OCI-LY7 (cell line): ENCODE results near the gene EPB41L4B. TPM values are rescaled to one million over a fixed set of nuclear protein-coding genes. Genes with fewer than 3 reads are reported as not detected.

Experiments
- BruUV-seq: library from RNA; stranded (reverse); fragments of 400-500 nt; replicated peaks from 2 replicates; lab custom pipeline; 2021; lab: Mats Ljungman, UMichigan
- CTCF ChIA-PET: fragments of 300-600 bp; sonication (Branson Sonifier 250); formaldehyde crosslinking; loops from one replicate; lab custom pipeline; 2022; ENCODE audit warnings: antibody characterized with exemption; ENCODE audit not compliant: unreplicated experiment; lab: Charles Lee
- POLR2A ChIA-PET: fragments of 300-600 bp; sonication (Branson Sonifier 250); formaldehyde crosslinking; loops from one replicate; lab custom pipeline; 2022; ENCODE audit warnings: antibody characterized with exemption; lab: Charles Lee
- DNase-seq: peaks from one replicate; pipeline ENCODE4 v3.0.0-alpha.2; 2015; ENCODE audit warnings: low spot score
- H2AFZ ChIP-seq: fragments of 200-600 bp; sonication (generic), shearing (Covaris generic); 2 replicates; pipeline ENCODE4 v1.6.1; 2014; ENCODE audit warnings: mild to moderate bottlenecking, antibody characterized with exemption, low read length, moderate library complexity
- H3K27ac ChIP-seq: fragments of 200-600 bp; sonication (generic); 2 replicates; pipeline ENCODE4 v1.5.1; 2014; ENCODE audit warnings: mixed run types, low read depth, mild to moderate bottlenecking, moderate library complexity, low read length, inconsistent platforms; ENCODE audit not compliant: poor library complexity, severe bottlenecking
- H3K36me3 ChIP-seq: fragments of 200-600 bp; sonication (generic); 2 replicates; pipeline ENCODE4 v1.6.1; 2014; ENCODE audit warnings: mild to moderate bottlenecking, antibody characterized with exemption, low read length, moderate library complexity, mixed read lengths; ENCODE audit not compliant: insufficient read depth
- H3K4me1 ChIP-seq: fragments of 200-600 bp; sonication (generic); 2 replicates; pipeline ENCODE4 v1.5.1; 2014; ENCODE audit warnings: mild to moderate bottlenecking, low read length; ENCODE audit not compliant: insufficient read depth, poor library complexity, severe bottlenecking
- H3K4me2 ChIP-seq: fragments of 200-600 bp; sonication (generic); 2 replicates; pipeline ENCODE4 v1.6.1; 2014; ENCODE audit warnings: mild to moderate bottlenecking, low read length
- H3K4me3 ChIP-seq: fragments of 200-600 bp; sonication (generic); 2 replicates; pipeline ENCODE4 v1.5.1; 2014; ENCODE audit warnings: mild to moderate bottlenecking, low read depth, low read length; ENCODE audit not compliant: poor library complexity, severe bottlenecking
- H3K79me2 ChIP-seq: fragments of 200-600 bp; sonication (generic); 2 replicates; pipeline ENCODE4 v1.6.1; 2016; ENCODE audit warnings: low read depth, mild to moderate bottlenecking, low read length, moderate library complexity, mixed read lengths; ENCODE audit not compliant: insufficient read depth
- H3K9me2 ChIP-seq: fragments of 200-600 bp; sonication (generic); 2 replicates; pipeline ENCODE4 v1.6.1; 2016; ENCODE audit warnings: mild to moderate bottlenecking, low read length, mixed read lengths; ENCODE audit not compliant: insufficient read depth
- H3K9me3 ChIP-seq: fragments of 200-600 bp; sonication (generic); 2 replicates; pipeline ENCODE4 v1.6.1; 2014; ENCODE audit warnings: mild to moderate bottlenecking, mixed run types, low read length, mixed read lengths
- H4K20me1 ChIP-seq: fragments of 200-600 bp; sonication (generic); 2 replicates; pipeline ENCODE4 v1.6.1; 2014; ENCODE audit warnings: mild to moderate bottlenecking, antibody characterized with exemption, low read length, moderate library complexity, mixed read lengths; ENCODE audit not compliant: insufficient read depth
- CTCF ChIP-seq: fragments of 200-600 bp; sonication (generic); conservative IDR thresholded peaks from 2 replicates; pipeline ENCODE4 v1.5.1; 2014; ENCODE audit warnings: mild to moderate bottlenecking, antibody characterized with exemption, low read length, moderate library complexity, mixed read lengths
- EZH2phosphoT487 ChIP-seq: fragments of 200-600 bp; sonication (generic); IDR thresholded peaks from 2 replicates; pipeline ENCODE4 v1.6.1; 2018; ENCODE audit warnings: low read depth, borderline replicate concordance, mild to moderate bottlenecking, mixed run types, antibody characterized with exemption, low read length, moderate library complexity, mixed read lengths
- intact Hi-C: fragments of 100-400 bp; cut with micrococcal nuclease; formaldehyde crosslinking; loops from one replicate; pipeline ENCODE4 v1.10.0; 2022; ENCODE audit not compliant: unreplicated experiment
- total RNA-seq, 2 experiments: library from RNA; depleted of rRNA in 1 of 2; stranded (reverse); fragments of >200 nt in 1 of 2; shearing (Covaris generic) in 1 of 2; gene quantifications; 2 replicates each; pipeline ENCODE4 v1.2.3, GENCODE V29; 2014 to 2022

The EPB41L4B gene
- total RNA-seq, 2 experiments from 2014 or later = 0.29 TPM; not detected in 1

GRCh38 chr9:109162677-109163076, 158.2 kb downstream of the EPB41L4B start:
- TF ChIP-seq CTCF (no peak), EZH2phosphoT487 (no peak)
- no peaks in the 10 kb centered on the region for H3K9me2 ChIP-seq
- peaks cover 10% of the 10 kb centered on the region for H3K4me1 ChIP-seq
- no TSS peak for BruUV-seq
- CTCF ChIA-PET = no interaction called here
- DNase-seq = no peak
- no peaks in the 10 kb centered on the region for H4K20me1 ChIP-seq
- no peaks in the 10 kb centered on the region for H3K36me3 ChIP-seq
- no peak overlapping the region for H3K4me3 ChIP-seq
- POLR2A ChIA-PET = interaction anchor here (0.5 kb wide), 1 partner anchor 125 kb away, joined by 3 read pairs; no protein-coding TSS in a partner anchor
- no peak overlapping the region for H3K27ac ChIP-seq
- H3K9me3 ChIP-seq = no peaks in the 10 kb centered on the region
- H2AFZ ChIP-seq = no peak overlapping the region
- no peaks in the 10 kb centered on the region for H3K79me2 ChIP-seq
- intact Hi-C loops = no loop called here
- H3K4me2 ChIP-seq = no peak overlapping the region

DNA sequence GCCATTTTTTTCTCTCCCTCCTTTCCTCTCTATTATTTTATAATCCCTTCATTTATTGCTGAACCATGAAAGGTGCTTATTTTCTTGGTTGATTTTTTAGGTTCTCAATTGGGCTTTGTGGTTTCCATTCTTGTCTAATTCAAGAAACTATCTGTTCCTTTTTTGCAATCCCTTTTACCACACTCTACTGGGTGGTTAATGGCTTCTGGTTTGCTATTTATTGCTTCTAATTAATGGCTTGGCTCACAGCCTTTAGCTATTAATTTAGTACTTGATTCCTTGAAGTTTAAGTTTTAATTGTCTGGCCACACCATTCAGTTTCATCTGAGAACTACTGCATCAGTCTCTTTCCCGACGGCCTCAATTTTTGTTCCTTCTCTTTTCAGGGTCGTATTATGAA, 159.4 kb downstream of the EPB41L4B start:
- H3K4me1 ChIP-seq = peaks cover 10% of the 10 kb centered on the region
- DNase-seq = no peak
- no peak overlapping the region for H3K4me2 ChIP-seq
- no peaks in the 10 kb centered on the region for H4K20me1 ChIP-seq
- H3K4me3 ChIP-seq = no peak overlapping the region
- no TSS peak for BruUV-seq
- TF ChIP-seq EZH2phosphoT487 (no peak), CTCF (no peak)
- ChIA-PET CTCF (no interaction called here), POLR2A (no interaction called here)
- no peaks in the 10 kb centered on the region for H3K36me3 ChIP-seq
- H3K9me2 ChIP-seq = no peaks in the 10 kb centered on the region
- intact Hi-C loops = no loop called here
- H3K27ac ChIP-seq = no peak overlapping the region
- no peaks in the 10 kb centered on the region for H3K79me2 ChIP-seq
- H2AFZ ChIP-seq = no peak overlapping the region
- no peaks in the 10 kb centered on the region for H3K9me3 ChIP-seq

GRCh38 chr9:109159583-109159982, 161.3 kb downstream of the EPB41L4B start:
- H4K20me1 ChIP-seq = no peaks in the 10 kb centered on the region
- H2AFZ ChIP-seq = no peak overlapping the region
- CTCF ChIA-PET = no interaction called here
- no peak overlapping the region for H3K4me3 ChIP-seq
- no peaks in the 10 kb centered on the region for H3K79me2 ChIP-seq
- TF ChIP-seq CTCF = no peak
- no peak for TF ChIP-seq EZH2phosphoT487
- no peak for DNase-seq
- peaks cover 9% of the 10 kb centered on the region for H3K4me1 ChIP-seq
- no peak overlapping the region for H3K4me2 ChIP-seq
- POLR2A ChIA-PET = no interaction called here
- no TSS peak for BruUV-seq
- no peaks in the 10 kb centered on the region for H3K9me3 ChIP-seq
- H3K36me3 ChIP-seq = no peaks in the 10 kb centered on the region
- intact Hi-C loops = no loop called here
- no peak overlapping the region for H3K27ac ChIP-seq
- H3K9me2 ChIP-seq = no peaks in the 10 kb centered on the region
